GM12874 (cell line): ENCODE results near the gene WNT8B.

ENCODE experiments used
- TF ChIP-seq, protein P1 (sequence below): IDR thresholded peaks from 2 replicates; pipeline ENCODE4 v1.5.1; 2011; ENCODE audit warnings: low read depth, mild to moderate bottlenecking, control low read depth, low read length, moderate library complexity; ENCODE audit not compliant: insufficient read depth

The WNT8B gene

GRCh38 chr10:100528123-100528886, 65.5 kb downstream of the WNT8B start:
- TF ChIP-seq, protein P1, sequence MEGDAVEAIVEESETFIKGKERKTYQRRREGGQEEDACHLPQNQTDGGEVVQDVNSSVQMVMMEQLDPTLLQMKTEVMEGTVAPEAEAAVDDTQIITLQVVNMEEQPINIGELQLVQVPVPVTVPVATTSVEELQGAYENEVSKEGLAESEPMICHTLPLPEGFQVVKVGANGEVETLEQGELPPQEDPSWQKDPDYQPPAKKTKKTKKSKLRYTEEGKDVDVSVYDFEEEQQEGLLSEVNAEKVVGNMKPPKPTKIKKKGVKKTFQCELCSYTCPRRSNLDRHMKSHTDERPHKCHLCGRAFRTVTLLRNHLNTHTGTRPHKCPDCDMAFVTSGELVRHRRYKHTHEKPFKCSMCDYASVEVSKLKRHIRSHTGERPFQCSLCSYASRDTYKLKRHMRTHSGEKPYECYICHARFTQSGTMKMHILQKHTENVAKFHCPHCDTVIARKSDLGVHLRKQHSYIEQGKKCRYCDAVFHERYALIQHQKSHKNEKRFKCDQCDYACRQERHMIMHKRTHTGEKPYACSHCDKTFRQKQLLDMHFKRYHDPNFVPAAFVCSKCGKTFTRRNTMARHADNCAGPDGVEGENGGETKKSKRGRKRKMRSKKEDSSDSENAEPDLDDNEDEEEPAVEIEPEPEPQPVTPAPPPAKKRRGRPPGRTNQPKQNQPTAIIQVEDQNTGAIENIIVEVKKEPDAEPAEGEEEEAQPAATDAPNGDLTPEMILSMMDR = no peak

DNA sequence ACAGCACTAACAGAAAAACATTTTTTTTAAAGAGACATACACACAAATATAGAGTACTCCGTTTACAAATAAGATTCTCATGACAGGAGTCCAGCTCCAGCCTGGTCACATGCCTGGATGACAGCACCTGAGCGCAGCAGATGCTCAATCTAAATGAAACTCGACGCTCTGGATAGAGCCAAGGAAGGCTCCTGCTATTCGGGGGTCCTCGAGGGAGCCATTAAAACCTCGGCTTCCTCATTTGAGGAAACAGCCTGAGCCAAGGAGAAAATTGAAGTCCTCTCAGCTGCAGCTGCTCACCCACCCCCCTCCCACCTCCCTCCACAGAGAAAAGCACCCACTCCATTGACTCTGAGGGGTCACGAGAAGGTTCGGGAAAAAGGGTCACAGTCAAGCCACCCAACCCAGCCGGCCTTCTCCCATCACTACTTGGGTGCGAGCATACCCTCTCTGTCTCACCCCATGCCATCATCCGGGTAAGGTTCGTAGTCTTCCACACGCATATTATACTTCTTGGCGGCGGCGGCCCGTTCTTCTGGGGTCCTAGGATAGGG, 66.2 kb downstream of the WNT8B start:
- TF ChIP-seq, protein P1 = no peak

DNA sequence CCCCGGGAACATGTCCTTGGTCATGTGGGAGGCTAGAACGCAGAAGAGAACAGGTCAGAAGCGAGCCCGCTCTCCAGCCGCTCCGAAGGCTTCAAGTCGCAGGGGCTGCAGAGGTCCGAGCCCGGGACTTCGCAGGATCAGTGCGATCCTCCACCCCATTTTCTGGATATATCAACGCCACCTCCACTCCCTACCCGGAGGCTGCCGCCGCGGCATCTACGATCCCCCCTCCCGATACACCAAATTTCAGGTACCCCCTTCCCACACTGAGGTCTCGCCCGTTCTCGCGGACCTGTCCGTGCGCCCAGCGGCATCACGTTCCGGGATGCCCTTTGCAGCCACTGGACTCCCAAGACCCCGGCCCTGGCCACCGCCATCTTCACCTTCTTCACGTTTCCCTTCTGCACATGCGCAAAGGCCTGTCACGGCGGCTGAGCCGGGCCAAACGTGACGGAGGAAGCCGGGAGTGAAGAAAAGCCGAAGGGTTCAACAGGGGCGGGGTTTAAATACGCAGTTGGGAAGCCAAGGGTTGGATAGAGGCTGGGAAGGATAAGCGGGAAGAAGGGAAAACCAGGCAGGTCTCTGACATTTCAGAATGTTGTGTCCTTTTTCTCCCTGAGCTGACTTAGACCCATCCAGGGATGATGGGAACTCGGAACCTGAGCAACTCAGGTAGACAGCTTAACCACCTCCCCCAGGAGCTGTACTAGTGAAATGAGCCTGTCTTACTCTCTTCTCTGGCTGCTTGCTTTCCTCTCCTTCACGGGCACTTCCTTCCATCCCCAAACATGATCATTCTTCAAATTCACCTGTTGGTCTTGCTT, 66.9 kb downstream of the WNT8B start, which contains the start of gene NDUFB8:
NDUFB8 (minus strand) TSS at position 397 of the 824 bp plus-strand sequence; CDS start at position 377, 20 bp downstream.
- TF ChIP-seq, protein P1 = no peak

DNA sequence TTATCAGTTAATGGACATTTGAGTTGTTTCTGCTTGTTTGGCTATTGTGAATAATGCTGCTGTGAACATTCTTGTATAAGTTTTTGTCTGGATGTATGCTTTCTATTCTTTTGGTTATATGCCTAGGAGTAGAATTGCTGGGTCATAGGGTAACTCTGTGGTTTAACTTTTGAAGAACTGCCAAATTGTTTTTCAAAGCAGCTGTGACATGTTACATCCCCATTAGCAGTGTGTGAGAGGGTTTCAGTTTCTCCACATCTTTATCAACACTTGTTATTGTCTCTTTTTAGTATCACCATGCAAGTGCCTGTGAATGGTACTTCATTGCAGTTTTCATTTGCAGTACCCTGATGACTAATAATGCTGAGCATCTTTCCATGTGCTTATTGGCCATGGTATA, 69.0 kb downstream of the WNT8B start:
- TF ChIP-seq, protein P1 = no peak
